Effector memory CD8-positive, alpha-beta T cell (primary cell): Measurements from ENCODE around the gene GATA3.
A peak's percentile ranks its signal among the peaks of the same experiment; 100 is the strongest.

ENCODE experiments used
- ATAC-seq: fragments of 150-1000 bp; cut with Tn5 transposase; replicated peaks from 2 replicates; pipeline ENCODE4 v1.10.0; 2021; ENCODE audit warnings: mild to moderate bottlenecking, moderate library complexity
- DNase-seq, 3 experiments: peaks; one replicate each; pipeline ENCODE4 v3.0.0; 2021
- H3K27ac Mint-ChIP-seq, 2 donors: one replicate each; pipeline ENCODE4 v1.8.0; 2022; ENCODE audit warnings: mild to moderate bottlenecking in 2 of 2, mixed read lengths in 2 of 2, moderate library complexity in 2 of 2
- H3K27me3 Mint-ChIP-seq, 2 donors: one replicate each; pipeline ENCODE4 v1.8.0; 2022; ENCODE audit warnings: mixed read lengths in 2 of 2
- H3K36me3 Mint-ChIP-seq: one replicate; pipeline ENCODE4 v1.8.0; 2022; ENCODE audit warnings: mild to moderate bottlenecking, moderate library complexity, mixed read lengths; ENCODE audit not compliant: insufficient read depth
- H3K4me1 Mint-ChIP-seq, 2 donors: one replicate each; pipeline ENCODE4 v1.8.0; 2022; ENCODE audit warnings: low read depth in 2 of 2, mixed read lengths in 2 of 2
- H3K4me3 Mint-ChIP-seq, 2 donors: one replicate each; pipeline ENCODE4 v1.8.0; 2022; ENCODE audit warnings: mild to moderate bottlenecking in 2 of 2, mixed read lengths in 2 of 2, moderate library complexity in 2 of 2
- H3K9me3 Mint-ChIP-seq, 2 donors: one replicate each; pipeline ENCODE4 v1.8.0; 2022; ENCODE audit warnings: mixed read lengths in 2 of 2

The GATA3 gene

DNA sequence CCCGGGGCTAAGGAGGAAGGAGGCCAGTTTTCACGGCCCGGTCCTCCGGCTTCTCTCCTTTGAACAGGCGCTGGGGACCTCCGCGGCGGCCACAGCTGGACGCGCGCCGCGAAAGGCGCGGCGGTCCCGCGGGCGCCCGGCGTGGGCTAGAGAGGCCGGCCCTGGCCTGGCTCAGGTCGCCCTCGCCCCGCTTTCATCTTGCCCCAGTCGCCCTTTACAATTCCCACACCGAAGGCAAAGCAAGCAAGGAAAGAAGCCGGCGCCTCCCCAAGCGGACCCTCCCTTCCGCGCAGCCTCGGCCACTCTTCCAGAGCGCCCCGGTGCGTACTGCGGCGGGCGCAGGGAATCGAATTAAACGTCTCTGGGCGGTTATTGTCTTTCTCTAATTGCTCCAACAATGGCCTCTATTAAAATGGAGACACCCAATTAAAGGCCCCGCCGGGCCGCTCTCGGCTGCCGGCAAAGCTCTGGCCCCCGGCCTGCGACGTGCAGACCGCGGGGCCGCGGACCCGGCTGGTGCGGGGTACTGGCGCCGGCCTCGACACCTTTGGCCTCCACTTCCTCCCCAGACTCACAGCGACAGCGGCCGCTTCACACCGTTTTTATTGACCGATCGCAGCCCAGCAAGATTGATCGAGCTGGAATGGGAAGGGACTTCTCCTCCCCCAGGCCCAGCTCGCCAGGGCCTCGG, 4.5 kb upstream of the GATA3 start:
- peak overlapping the region in 1 of 2 donors; percentile 38 for H3K27ac Mint-ChIP-seq
- no peak for DNase-seq
- peaks cover 57% of the 10 kb centered on the region for H3K36me3 Mint-ChIP-seq
- peaks cover 51 to 64% of the 10 kb centered on the region in 2 donors for H3K4me1 Mint-ChIP-seq
- peak overlapping the region; percentile 79 to 80 for H3K4me3 Mint-ChIP-seq
- peaks cover 55 to 78% of the 10 kb centered on the region in 2 donors for H3K27me3 Mint-ChIP-seq
- ATAC-seq, result no peak
- no peaks in the 10 kb centered on the region for H3K9me3 Mint-ChIP-seq

DNA sequence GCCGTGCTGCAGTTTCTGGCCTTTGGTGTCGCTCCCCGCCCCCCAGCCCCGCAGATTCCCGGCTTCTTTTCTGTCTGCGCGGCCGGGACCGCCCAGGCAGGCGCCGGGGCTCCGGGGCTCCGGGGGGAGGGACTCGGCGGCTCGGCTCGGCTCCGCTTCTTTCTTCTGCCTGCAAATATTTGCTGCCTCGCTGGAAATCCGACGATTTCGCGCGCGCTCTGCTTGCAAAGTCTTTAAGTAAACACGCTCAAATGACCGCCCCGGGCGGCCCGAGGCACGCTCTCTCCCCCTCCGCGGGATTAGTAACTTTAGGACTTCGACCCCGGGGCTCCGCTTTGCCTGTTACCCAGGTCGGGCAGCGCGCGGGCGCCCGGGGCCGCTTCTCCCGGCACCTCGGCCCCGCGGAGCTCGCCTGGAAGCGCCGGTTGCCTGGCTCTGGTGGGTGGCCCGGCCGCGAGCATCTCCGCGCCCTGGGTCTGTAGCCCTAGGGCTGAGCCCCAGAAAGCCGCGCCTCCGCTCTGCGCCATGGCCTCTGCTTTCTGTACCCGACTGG, 3.9 kb upstream of the GATA3 start:
- peak overlapping the region in 1 of 2 donors; percentile 38 for H3K27ac Mint-ChIP-seq

DNA sequence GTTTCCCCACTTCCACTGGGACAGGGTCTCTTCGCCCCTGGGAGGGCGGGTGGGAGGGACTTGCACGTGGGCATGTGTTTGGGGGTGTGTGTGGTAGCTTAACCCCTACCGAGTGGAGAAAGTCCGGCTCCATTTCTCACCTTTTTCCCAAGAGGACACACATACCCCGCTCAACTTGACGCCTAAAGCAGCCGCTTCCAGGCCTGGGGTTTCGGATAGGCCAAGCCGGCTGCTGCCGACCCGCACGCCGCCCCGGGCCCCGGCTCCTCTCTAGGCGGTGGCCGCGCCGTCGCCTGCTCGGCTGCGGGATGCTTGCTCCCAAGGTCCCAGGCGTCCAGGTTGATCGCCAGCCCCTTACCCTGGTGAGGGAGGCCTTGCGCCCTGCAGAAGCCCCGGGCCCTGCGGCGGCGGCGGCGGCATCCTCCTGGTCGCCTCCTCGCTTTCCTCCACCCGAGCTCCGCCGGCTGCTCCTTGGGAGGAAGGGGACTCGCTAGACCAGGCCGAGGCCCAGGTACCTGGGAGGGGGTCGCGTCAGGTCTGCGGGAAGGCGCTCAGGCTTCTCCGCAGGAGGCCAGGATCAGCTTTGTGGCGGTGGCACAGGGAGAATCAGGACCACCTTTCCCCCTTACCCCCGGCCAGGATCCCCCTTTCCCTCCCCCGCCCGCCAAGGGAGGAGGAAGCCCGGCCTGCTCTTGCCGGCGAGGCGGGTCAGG, 3.2 kb upstream of the GATA3 start:
- ATAC-seq (no peak), DNase-seq (no peak)
- Mint-ChIP-seq H3K36me3 (peaks cover 65% of the 10 kb centered on the region), H3K9me3 (no peaks in the 10 kb centered on the region), H3K4me1 (peaks cover 40 to 52% of the 10 kb centered on the region in 2 donors), H3K27ac (no peak overlapping the region), H3K4me3 (peak overlapping the region; percentile 79 to 80), H3K27me3 (peaks cover 43 to 66% of the 10 kb centered on the region in 2 donors)

More for the DNA sequence above, 3.9 kb upstream of the GATA3 start:
- DNase-seq, result no peak
- no peak for ATAC-seq
- Mint-ChIP-seq H3K27me3 (peaks cover 50 to 72% of the 10 kb centered on the region in 2 donors), H3K9me3 (no peaks in the 10 kb centered on the region), H3K4me3 (peak overlapping the region; percentile 79 to 80), H3K4me1 (peaks cover 46 to 58% of the 10 kb centered on the region in 2 donors), H3K36me3 (peaks cover 63% of the 10 kb centered on the region)

- no peak for ATAC-seq
- Mint-ChIP-seq H3K36me3 (peaks cover 66% of the 10 kb centered on the region), H3K4me1 (peaks cover 40 to 52% of the 10 kb centered on the region in 2 donors), H3K27ac (peak overlapping the region in 1 of 2 donors; percentile 97), H3K4me3 (peak overlapping the region; percentile 74 to 90), H3K27me3 (peaks cover 37 to 60% of the 10 kb centered on the region in 2 donors), H3K9me3 (no peaks in the 10 kb centered on the region)
- no peak for DNase-seq
Measured at GRCh38 chr10:8051851-8052257, 2.6 kb upstream of the GATA3 start.

- Mint-ChIP-seq H3K27ac (peak overlapping the region in 1 of 2 donors; percentile 97), H3K9me3 (no peaks in the 10 kb centered on the region), H3K4me1 (peaks cover 40 to 51% of the 10 kb centered on the region in 2 donors), H3K4me3 (peak overlapping the region; percentile 90 to 97), H3K27me3 (peaks cover 31 to 54% of the 10 kb centered on the region in 2 donors), H3K36me3 (peaks cover 70% of the 10 kb centered on the region)
- ATAC-seq, result no peak
- no peak for DNase-seq
Measured at GRCh38 chr10:8052341-8052955, 2.0 kb upstream of the GATA3 start.

DNA sequence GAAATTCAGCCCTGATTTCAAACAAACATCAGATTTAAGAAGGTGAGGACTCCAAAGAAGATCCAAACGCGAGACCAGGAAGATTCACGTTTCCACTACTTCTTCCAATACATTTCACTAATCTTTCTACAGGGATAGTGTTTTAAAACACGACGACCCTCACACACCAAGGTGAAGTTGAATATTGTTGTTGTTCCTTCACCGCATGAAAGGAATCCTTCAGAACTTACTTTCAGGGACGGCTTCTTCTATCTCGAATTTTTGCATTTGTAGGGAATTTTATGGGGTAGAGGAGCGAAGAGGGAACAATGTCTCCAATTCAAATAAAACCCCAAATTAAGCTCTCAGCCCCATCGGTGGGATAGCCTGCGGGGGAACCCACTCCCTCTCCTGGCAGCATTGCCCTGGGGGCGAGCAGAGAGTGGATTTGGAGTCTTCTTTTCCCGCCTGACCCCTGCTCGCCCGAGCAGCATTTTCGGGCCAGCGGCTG, 1.5 kb upstream of the GATA3 start:
- Mint-ChIP-seq H3K27ac (peak overlapping the region; percentile 97 to 100), H3K36me3 (peaks cover 74% of the 10 kb centered on the region)

DNA sequence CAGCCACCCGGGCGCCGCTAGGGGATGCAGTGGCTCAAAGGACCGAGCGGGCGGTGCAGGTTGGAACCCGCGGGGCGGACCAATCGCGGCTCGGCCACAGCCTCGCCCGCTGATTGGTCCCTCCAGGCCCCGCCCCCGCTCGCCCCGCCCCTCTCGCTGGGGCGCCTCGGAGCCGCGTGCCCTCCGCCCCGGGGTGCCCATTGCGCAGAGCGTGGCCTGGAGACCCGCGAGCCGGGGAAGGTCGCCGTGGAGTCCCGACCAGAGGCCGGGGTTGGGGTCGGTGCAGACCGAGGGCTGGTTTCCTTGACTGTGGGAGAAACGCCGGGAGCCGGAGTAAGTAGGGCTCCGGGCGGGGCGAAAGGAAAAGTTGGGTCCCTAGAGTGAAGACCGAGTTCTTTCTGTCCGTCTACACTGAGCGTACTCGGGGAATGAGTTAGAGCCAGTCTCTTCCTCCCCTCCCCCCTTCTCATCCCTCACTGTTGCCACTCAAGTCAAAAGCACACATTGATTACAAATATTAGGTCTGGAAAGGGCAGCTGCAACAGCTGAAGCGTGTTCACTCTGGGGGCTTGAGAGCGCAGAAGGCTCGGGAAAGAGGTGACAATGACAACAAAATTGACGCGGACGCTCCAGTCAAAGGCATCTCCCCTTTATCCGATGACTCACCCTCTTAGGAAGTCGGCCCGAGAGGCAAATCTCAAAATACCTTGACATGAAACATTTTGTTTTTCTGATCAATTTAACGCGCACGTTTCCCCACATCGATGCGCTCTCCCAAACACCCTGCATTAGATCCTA, 843 bp upstream of the GATA3 start:
- Mint-ChIP-seq H3K4me1 (peaks cover 39 to 40% of the 10 kb centered on the region in 2 donors), H3K27ac (peak overlapping the region; percentile 97 to 100), H3K4me3 (peak overlapping the region; percentile 90 to 97), H3K27me3 (peaks cover 21 to 42% of the 10 kb centered on the region in 2 donors), H3K36me3 (peaks cover 76% of the 10 kb centered on the region), H3K9me3 (no peaks in the 10 kb centered on the region)
- DNase-seq (peak; percentile 90 to 92 (median 92)), ATAC-seq (peak; percentile 58)

More for the DNA sequence above, 1.5 kb upstream of the GATA3 start:
- DNase-seq (no peak), ATAC-seq (no peak)
- Mint-ChIP-seq H3K4me1 (peaks cover 42 to 46% of the 10 kb centered on the region in 2 donors), H3K27me3 (peaks cover 26 to 49% of the 10 kb centered on the region in 2 donors), H3K9me3 (no peaks in the 10 kb centered on the region), H3K4me3 (peak overlapping the region; percentile 90 to 97)

- peaks cover 18 to 37% of the 10 kb centered on the region in 2 donors for H3K27me3 Mint-ChIP-seq
- H3K36me3 Mint-ChIP-seq, result peaks cover 76% of the 10 kb centered on the region
- peak; percentile 2 for ATAC-seq
- DNase-seq, result no peak
- peak overlapping the region; percentile 97 to 100 for H3K27ac Mint-ChIP-seq
- H3K4me1 Mint-ChIP-seq, result peaks cover 39 to 42% of the 10 kb centered on the region in 2 donors
- H3K9me3 Mint-ChIP-seq, result no peaks in the 10 kb centered on the region
- H3K4me3 Mint-ChIP-seq, result peak overlapping the region; percentile 90 to 97
Measured at GRCh38 chr10:8054244-8054493, 319 bp upstream of the GATA3 start.

GRCh38 chr10:8055420-8056349, 1.2 kb downstream of the GATA3 start:
- H3K27ac Mint-ChIP-seq, result peak overlapping the region; percentile 97 to 100
- peak; percentile 3 for ATAC-seq
- H3K4me3 Mint-ChIP-seq, result peak overlapping the region; percentile 90 to 97
- peaks cover 49 to 54% of the 10 kb centered on the region in 2 donors for H3K4me1 Mint-ChIP-seq
- no peaks in the 10 kb centered on the region for H3K9me3 Mint-ChIP-seq
- no peak for DNase-seq
- peaks cover 86% of the 10 kb centered on the region for H3K36me3 Mint-ChIP-seq
- peaks cover 16 to 23% of the 10 kb centered on the region in 2 donors for H3K27me3 Mint-ChIP-seq

GRCh38 chr10:8056378-8056777, 1.9 kb downstream of the GATA3 start:
- Mint-ChIP-seq H3K9me3 (no peaks in the 10 kb centered on the region), H3K4me1 (peaks cover 56 to 61% of the 10 kb centered on the region in 2 donors), H3K4me3 (peak overlapping the region; percentile 90 to 97), H3K27ac (peak overlapping the region; percentile 97 to 100), H3K36me3 (peaks cover 93% of the 10 kb centered on the region), H3K27me3 (peaks cover 16 to 19% of the 10 kb centered on the region in 2 donors)
- DNase-seq (no peak), ATAC-seq (no peak)

GRCh38 chr10:8056871-8057331, 2.4 kb downstream of the GATA3 start:
- H3K36me3 Mint-ChIP-seq, result peaks cover 97% of the 10 kb centered on the region
- H3K4me1 Mint-ChIP-seq, result peaks cover 61 to 63% of the 10 kb centered on the region in 2 donors
- H3K27ac Mint-ChIP-seq, result peak overlapping the region; percentile 97 to 100
- H3K27me3 Mint-ChIP-seq, result peaks cover 15 to 16% of the 10 kb centered on the region in 2 donors
- H3K4me3 Mint-ChIP-seq, result peak overlapping the region; percentile 90 to 97
- DNase-seq (peak in 1 of 3 experiments; percentile 45), ATAC-seq (no peak)
- H3K9me3 Mint-ChIP-seq, result no peaks in the 10 kb centered on the region
